GM19043 (cell line): ENCODE results near the gene RASAL3.
"Not testable (repeated sequence)": the region's sequence is repeated elsewhere in the genome, so short reads cannot be mapped to it uniquely, and the experiment has no call there.

Experiments used
- ATAC-seq: cut with Tn5 transposase; IDR thresholded peaks from one replicate; pipeline ENCODE4 v1.9.1; 2021; ENCODE audit warnings: low read depth; ENCODE audit not compliant: unreplicated experiment

RASAL3 gene

GRCh38 chr19:15421721-15422260 is 42.6 kb downstream of the RASAL3 start:
- ATAC-seq: no peak

GRCh38 chr19:15421136-15421695 is 43.1 kb downstream of the RASAL3 start:
- ATAC-seq: no peak

- no peak for ATAC-seq
Measured at GRCh38 chr19:15419413-15420025, 44.8 kb downstream of the RASAL3 start.

GRCh38 chr19:15418579-15419412 is 45.5 kb downstream of the RASAL3 start, which contains the start of gene AKAP8L:
AKAP8L (minus strand) TSS chr19:15418988; CDS start chr19:15418923, 65 bp downstream.
- ATAC-seq: peak; percentile 96

GRCh38 chr19:15418231-15418578 is 46.1 kb downstream of the RASAL3 start:
- no peak for ATAC-seq

GRCh38 chr19:15417699-15418098 is 46.6 kb downstream of the RASAL3 start:
- no peak for ATAC-seq

GRCh38 chr19:15412832-15413231 is 51.5 kb downstream of the RASAL3 start:
- ATAC-seq: no peak

GRCh38 chr19:15411351-15411750 is 53.0 kb downstream of the RASAL3 start:
- not testable (repeated sequence) for ATAC-seq

GRCh38 chr19:15404780-15405211 is 59.5 kb downstream of the RASAL3 start:
- no peak for ATAC-seq

- no peak for ATAC-seq
Measured at GRCh38 chr19:15404097-15404779, 60.1 kb downstream of the RASAL3 start.

GRCh38 chr19:15403151-15403531 is 61.2 kb downstream of the RASAL3 start:
- no peak for ATAC-seq

GRCh38 chr19:15402411-15403150 is 61.8 kb downstream of the RASAL3 start:
- ATAC-seq: no peak
